ENCODE results near the gene BTBD9.

Gene BTBD9

GRCh38 chr6:38593998-38594665 lies 45.6 kb downstream of the BTBD9 start:
- no peak for DNase-seq (ENCODE audit: low read depth)

GRCh38 chr6:38593409-38593808 lies 46.3 kb downstream of the BTBD9 start:
- DNase-seq (ENCODE audit: low read depth), result no peak

DNA sequence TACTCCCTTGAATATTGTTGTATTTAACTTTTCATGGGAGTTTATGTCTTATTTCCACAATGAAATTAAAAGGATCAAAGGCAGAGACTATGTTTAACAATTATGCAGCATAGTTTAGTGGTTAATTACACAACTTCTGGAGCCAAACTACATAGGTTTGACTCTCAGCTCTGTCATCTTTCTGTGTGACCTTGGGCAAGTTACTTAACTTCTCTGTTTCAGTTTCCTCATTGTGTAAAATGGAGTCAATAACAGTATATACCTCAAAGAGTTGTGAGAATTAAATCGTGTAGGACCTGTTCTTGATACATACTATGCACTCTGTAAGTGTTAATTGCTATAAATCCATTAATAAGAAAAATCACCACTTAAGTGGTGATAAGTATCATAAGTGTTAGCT lies 48.3 kb downstream of the BTBD9 start:
- no peak for DNase-seq (ENCODE audit: low read depth)

- DNase-seq (ENCODE audit: low read depth), result no peak
Observed at GRCh38 chr6:38589367-38589720, 50.4 kb downstream of the BTBD9 start.

GRCh38 chr6:38588631-38589366 lies 50.9 kb downstream of the BTBD9 start:
- DNase-seq (ENCODE audit: low read depth), result no peak

- DNase-seq (ENCODE audit: low read depth), result no peak
Observed at GRCh38 chr6:38587766-38588362, 51.9 kb downstream of the BTBD9 start.

- DNase-seq (ENCODE audit: low read depth), result no peak
Observed at GRCh38 chr6:38586992-38587391, 52.7 kb downstream of the BTBD9 start.

GRCh38 chr6:38584731-38585130 lies 55.0 kb downstream of the BTBD9 start:
- DNase-seq (ENCODE audit: low read depth), result no peak

DNA sequence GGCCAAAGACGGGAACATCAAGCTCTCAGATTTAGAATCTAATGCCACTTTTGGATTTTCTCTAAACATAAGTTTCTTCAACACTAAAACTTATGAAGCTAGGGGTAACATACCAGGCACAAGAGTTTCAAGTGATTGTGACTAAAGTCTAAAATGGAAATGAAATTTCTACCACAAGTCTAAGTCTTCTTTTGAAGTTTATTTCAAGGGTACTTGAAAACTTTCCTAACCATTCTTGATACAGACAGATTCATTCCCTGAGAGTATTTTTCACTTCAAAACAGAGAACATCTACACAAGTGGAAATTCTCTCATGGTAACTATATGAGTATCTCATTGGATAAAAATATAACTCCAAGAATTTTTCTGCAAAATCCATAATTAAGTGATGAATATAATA lies 56.2 kb downstream of the BTBD9 start:
- DNase-seq (ENCODE audit: low read depth), result no peak

- DNase-seq (ENCODE audit: low read depth), result no peak
Observed at GRCh38 chr6:38580030-38580429, 59.7 kb downstream of the BTBD9 start.

DNA sequence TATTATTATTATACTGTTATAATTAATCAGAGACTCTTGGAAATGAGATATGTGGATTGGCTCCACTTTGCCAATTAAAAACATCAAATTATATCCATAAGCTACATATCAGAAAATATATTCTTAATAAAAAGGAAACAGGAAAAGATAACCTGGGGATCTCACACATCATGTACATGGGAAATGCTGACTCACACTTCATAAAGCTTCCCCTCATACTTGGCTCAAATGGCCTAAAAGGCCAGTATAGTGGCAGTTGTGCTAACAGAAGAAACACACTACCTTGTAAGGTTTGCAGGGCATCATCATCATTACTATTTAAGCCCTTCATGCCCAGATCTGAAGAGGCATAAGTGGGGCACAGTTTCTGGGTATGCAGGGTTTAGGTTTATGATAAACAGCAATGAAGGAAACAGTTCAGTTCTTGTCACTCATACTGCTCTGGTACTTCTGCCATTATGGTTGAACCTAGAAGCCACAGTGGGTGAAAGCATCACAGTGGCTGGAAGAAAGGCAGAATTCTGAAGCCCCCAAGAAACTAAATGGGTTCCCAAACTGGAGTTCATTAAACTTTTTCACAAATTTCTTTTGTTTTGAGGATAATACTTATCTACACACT lies 60.6 kb downstream of the BTBD9 start:
- DNase-seq (ENCODE audit: low read depth), result no peak

DNA sequence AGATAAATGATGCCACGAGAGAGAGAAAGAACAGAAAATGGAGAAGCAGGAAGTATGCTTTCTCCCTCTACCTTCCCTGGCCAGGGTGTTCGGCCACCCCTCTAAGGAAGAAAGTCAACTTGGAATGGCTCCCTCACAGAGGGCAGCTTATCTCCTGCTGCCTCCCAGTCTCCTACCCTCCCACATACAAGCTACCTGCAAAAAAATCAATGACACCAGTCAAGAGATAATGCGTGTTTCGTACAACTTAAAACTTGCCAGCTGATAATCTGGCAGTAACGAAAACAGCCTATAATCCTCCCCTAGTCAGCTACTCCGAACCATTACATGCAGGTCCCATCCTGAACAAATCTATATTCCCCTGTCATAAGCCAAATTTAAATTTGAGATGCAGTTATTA lies 61.7 kb downstream of the BTBD9 start:
- DNase-seq (ENCODE audit: low read depth), result no peak

DNA sequence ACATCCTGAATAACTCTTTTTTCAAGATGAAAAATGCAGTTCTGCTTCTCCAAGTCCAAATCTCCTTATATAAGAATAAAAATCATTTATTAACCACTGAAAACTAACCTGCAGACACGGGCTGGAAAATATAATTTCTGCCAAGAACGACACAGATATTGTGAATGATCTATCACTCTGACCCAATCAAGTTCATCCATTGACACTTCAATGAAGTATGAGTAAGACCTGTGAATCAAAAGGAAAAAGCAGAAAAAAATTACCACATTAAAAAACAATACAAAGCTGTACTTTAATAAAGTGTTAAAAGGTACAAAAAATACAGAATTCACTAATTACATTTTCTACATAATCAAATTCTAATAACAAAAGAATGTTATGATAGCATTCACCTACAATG lies 62.2 kb downstream of the BTBD9 start:
- DNase-seq (ENCODE audit: low read depth), result no peak

DNA sequence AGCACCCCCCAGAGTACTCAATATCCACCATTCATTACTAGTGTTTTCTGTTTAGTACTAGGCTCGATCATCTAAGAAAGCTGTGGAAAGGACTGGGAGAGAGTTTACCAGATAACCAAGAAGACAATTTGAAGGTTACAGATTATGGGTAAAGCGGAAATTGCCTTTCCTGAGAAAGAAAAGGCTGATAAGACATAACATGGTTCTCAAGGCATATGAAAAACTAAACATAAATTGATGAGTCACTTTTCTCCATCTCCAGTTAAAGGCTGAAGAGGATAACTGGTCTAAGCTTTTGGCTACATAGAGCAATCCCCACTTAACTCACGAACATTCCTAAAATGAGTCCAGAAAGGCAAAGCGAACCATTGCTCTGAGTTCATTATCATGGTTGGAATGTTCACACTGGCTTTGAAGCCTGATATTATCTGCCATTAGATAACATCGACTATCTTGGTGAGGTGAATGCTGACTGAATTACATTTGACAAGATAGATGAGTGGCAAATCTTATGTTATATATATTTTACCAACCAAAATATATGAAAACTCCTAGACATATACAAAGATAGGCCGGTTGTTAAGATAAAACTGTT lies 65.8 kb downstream of the BTBD9 start:
- no peak for DNase-seq (ENCODE audit: low read depth)

DNA sequence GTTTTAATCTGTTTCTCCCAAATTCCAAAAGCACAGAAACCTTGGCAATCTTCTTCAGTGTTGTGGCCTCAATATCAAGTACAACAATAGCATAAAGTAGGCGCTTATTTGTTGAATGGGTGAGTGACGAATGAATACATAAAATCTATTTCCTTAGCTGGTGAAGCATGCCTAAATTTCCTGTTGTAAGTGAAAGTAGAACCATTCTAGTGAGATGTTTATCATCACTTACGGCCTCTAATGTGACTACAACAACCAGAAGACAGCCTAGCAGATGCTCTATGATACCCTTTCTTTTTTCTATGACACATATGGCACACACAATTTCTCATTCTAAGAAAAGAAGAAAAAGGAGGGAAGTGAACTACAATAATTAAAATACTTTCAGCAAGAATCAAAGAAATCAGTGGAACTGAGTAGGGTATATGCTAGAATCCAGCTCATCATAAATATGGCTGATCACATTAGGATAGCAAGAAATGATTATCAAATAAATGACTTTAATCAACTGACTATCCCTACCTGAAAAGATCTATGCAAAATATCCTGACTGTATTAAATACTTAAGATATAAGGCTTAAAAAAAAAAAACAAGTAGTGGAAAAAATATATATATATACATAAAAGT lies 67.4 kb downstream of the BTBD9 start:
- no peak for DNase-seq (ENCODE audit: low read depth)

- DNase-seq (ENCODE audit: low read depth), result no peak
Observed at GRCh38 chr6:38571721-38572120, 68.0 kb downstream of the BTBD9 start.

DNA sequence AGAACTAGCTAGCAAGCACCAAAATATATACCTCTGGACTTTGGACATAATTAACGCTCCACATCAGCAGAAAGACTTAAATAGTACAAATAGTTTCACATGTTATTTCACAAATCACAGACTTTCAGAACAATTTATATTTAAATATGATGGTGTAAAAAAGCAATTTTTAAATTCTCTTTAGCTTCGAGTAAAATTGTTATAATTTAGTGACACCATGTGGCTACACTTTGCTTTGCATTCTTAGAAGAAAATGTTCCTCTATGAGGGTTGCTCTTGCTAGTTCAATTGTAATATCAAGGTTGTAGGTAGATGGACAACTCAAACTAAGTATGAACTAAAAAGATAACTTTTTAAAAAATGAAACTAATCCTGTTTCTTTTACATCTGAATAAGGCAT lies 69.0 kb downstream of the BTBD9 start:
- no peak for DNase-seq (ENCODE audit: low read depth)

GRCh38 chr6:38567436-38567835 lies 72.3 kb downstream of the BTBD9 start:
- no peak for DNase-seq (ENCODE audit: low read depth)

DNA sequence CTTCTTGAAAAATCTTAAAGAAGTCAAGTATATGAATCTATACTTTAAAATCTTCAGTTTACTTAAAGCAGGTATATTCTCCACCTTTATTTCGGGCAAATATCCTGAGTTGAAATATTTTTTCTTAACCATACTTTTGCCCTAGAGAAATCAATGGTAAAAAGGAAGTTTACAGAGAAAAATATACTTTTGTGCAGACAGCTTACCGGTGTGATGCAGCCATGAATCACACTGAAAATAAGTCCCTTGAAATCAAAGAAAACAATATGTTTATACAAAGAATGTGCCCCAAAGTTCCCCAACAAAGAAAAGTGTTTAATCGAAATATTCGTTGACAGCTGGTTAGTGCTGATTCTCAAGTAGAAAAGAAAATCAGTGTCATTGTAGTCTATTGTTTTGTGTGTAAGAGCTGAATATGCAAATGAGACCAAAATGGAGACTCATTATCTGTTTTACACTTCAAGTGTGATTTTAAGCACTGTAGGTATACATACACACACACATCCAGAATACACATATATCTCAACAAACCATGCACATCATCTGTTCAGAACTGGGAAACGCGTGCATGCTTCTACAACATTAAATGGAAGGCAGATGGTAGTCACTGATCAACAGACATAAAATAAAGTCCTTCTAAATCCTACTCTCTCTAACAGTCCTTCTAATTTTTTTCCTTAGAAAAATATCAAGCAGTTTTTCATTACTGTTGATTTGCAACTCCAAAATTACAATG lies 73.3 kb downstream of the BTBD9 start:
- no peak for DNase-seq (ENCODE audit: low read depth)

- no peak for DNase-seq (ENCODE audit: low read depth)
Observed at GRCh38 chr6:38564301-38564700, 75.4 kb downstream of the BTBD9 start.

GRCh38 chr6:38555606-38556005 lies 84.1 kb downstream of the BTBD9 start:
- no peak for DNase-seq (ENCODE audit: low read depth)
